ENCODE measurements around the gene PITPNC1. TPM values are rescaled to one million over a fixed set of nuclear protein-coding genes. Genes with fewer than 3 reads are reported as not detected.
"Not testable (repeated sequence)": the region's sequence is repeated elsewhere in the genome, so short reads cannot be mapped to it uniquely, and the experiment has no call there.

Gene PITPNC1
- polyA plus RNA-seq, 1 donor from 2014 or later: 18.8 TPM

DNA sequence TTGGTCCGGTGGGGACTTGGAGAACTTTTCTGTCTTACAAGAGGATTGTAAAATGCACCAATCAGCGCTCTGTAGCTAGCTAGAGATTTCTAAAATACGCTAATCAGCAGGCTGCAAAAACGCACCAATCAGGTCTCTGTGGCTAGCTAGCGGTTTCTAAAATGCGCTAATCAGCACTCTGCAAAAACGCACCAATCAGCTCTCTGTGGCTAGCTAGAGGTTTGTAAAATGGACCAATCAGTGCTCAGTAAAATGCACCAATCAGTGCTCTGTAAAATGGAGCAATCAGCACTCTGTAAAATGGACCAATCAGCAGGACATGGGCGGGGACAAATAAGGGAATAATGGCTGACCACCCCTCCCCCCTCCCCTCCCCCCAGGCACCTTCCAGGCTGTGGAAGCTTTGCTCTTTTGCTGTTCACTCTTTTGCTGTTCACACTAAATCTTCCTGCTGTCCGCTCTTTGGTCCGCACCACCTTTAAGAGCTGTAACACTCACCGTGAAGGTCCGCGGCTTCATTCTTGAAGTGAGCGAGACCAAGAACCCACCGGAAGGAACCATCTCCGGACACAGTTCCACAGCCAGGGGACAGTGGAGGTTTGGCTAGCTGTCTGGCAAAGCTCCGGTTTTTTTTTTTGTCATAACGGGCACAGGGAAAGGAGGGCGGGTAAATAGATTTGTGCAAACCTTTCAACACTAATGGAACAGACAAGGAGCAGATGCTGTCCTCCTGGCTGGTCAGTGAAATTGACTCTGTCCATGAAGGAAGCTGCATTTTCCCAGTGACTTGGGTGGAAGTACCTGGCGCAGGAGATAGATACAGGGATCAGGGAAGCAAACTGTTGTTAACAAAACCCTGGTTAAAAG, 8.3 kb downstream of the PITPNC1 start:
- Histone ChIP-seq H2AFZ (ENCODE audit: low read depth, low read length) (no peak overlapping the region), H3K9ac (ENCODE audit: low read length) (no peak overlapping the region), H3K9me3 (ENCODE audit: low read length) (no peaks in the 10 kb centered on the region), H3K9me2 (ENCODE audit: insufficient read depth, low read length) (no peaks in the 10 kb centered on the region), H3K4me3 (ENCODE audit: low read length) (no peak overlapping the region), H4K20me1 (ENCODE audit: insufficient read depth) (no peaks in the 10 kb centered on the region), H3K4me2 (ENCODE audit: low read length) (no peak overlapping the region), H3K36me3 (ENCODE audit: insufficient read depth, low read length) (no peaks in the 10 kb centered on the region), H3K27ac (ENCODE audit: low read length) (no peak overlapping the region), H3K27me3 (ENCODE audit: insufficient read depth, low read depth, low read length) (no peaks in the 10 kb centered on the region), H3F3A (ENCODE audit: insufficient read depth, low read length, poor library complexity, severe bottlenecking) (no peaks in the 10 kb centered on the region), H3K79me2 (replicated peaks; ENCODE audit: insufficient read depth, low read length) (peaks cover 17% of the 10 kb centered on the region)
- TF ChIP-seq EZH2 (IDR thresholded peaks at IDR 0.05; ENCODE audit: borderline replicate concordance, insufficient read depth, low read length, poor library complexity, severe bottlenecking) (no peak), MXI1 (conservative IDR thresholded peaks at IDR 0.05; ENCODE audit: poor library complexity, severe bottlenecking) (no peak)
- TF ChIP-seq, protein P1, sequence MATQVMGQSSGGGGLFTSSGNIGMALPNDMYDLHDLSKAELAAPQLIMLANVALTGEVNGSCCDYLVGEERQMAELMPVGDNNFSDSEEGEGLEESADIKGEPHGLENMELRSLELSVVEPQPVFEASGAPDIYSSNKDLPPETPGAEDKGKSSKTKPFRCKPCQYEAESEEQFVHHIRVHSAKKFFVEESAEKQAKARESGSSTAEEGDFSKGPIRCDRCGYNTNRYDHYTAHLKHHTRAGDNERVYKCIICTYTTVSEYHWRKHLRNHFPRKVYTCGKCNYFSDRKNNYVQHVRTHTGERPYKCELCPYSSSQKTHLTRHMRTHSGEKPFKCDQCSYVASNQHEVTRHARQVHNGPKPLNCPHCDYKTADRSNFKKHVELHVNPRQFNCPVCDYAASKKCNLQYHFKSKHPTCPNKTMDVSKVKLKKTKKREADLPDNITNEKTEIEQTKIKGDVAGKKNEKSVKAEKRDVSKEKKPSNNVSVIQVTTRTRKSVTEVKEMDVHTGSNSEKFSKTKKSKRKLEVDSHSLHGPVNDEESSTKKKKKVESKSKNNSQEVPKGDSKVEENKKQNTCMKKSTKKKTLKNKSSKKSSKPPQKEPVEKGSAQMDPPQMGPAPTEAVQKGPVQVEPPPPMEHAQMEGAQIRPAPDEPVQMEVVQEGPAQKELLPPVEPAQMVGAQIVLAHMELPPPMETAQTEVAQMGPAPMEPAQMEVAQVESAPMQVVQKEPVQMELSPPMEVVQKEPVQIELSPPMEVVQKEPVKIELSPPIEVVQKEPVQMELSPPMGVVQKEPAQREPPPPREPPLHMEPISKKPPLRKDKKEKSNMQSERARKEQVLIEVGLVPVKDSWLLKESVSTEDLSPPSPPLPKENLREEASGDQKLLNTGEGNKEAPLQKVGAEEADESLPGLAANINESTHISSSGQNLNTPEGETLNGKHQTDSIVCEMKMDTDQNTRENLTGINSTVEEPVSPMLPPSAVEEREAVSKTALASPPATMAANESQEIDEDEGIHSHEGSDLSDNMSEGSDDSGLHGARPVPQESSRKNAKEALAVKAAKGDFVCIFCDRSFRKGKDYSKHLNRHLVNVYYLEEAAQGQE (IDR thresholded peaks at IDR 0.05; ENCODE audit: borderline replicate concordance): no peak

DNA sequence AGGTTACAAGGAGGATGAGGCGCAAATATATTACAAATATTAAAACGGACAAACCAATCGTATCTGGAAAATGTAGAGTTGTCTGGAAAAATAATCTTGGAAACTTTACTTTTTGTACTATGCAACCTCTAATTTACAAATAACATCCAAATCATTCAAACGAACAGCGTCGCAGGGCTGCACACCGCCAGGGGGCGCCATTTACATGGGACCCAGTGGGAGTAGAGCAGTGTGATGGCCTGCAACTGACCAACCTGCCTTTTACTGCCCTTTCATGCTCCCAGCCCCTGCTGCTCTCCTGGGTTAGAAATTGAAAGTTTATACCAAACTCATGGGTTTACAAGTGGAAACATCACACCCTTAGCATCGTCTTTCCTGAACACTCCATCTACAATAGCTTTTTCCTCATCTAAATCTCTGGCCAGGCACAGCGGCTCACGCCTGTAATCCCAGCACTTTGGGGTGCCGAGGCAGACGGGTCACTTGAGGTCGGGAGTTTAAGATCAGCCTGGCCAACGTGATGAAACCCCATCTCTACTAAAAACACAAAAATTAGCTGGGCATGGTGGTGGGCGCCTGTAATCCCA, 10.0 kb downstream of the PITPNC1 start:
- TF ChIP-seq SMC3 (conservative IDR thresholded peaks at IDR 0.05; ENCODE audit: poor library complexity): peak; percentile 61
- TF ChIP-seq, protein P2, sequence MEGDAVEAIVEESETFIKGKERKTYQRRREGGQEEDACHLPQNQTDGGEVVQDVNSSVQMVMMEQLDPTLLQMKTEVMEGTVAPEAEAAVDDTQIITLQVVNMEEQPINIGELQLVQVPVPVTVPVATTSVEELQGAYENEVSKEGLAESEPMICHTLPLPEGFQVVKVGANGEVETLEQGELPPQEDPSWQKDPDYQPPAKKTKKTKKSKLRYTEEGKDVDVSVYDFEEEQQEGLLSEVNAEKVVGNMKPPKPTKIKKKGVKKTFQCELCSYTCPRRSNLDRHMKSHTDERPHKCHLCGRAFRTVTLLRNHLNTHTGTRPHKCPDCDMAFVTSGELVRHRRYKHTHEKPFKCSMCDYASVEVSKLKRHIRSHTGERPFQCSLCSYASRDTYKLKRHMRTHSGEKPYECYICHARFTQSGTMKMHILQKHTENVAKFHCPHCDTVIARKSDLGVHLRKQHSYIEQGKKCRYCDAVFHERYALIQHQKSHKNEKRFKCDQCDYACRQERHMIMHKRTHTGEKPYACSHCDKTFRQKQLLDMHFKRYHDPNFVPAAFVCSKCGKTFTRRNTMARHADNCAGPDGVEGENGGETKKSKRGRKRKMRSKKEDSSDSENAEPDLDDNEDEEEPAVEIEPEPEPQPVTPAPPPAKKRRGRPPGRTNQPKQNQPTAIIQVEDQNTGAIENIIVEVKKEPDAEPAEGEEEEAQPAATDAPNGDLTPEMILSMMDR (IDR thresholded peaks at IDR 0.05; ENCODE audit: poor library complexity, severe bottlenecking): peak; percentile 56
- TF ChIP-seq, protein P1 (IDR thresholded peaks at IDR 0.05; ENCODE audit: borderline replicate concordance): no peak
- TF ChIP-seq RAD21 (conservative IDR thresholded peaks at IDR 0.05): peak; percentile 52
- Histone ChIP-seq H3K9me2 (ENCODE audit: insufficient read depth, low read length) (no peaks in the 10 kb centered on the region), H3K27ac (ENCODE audit: low read length) (no peak overlapping the region), H3K9me3 (ENCODE audit: low read length) (no peaks in the 10 kb centered on the region), H3K4me3 (ENCODE audit: low read length) (no peak overlapping the region), H3F3A (ENCODE audit: insufficient read depth, low read length, poor library complexity, severe bottlenecking) (no peaks in the 10 kb centered on the region), H3K4me2 (ENCODE audit: low read length) (no peak overlapping the region), H3K27me3 (ENCODE audit: insufficient read depth, low read depth, low read length) (no peaks in the 10 kb centered on the region), H2AFZ (ENCODE audit: low read depth, low read length) (no peak overlapping the region), H3K79me2 (replicated peaks; ENCODE audit: insufficient read depth, low read length) (peaks cover 13% of the 10 kb centered on the region), H4K20me1 (ENCODE audit: insufficient read depth) (no peaks in the 10 kb centered on the region), H3K9ac (ENCODE audit: low read length) (no peak overlapping the region), H3K36me3 (ENCODE audit: insufficient read depth, low read length) (no peaks in the 10 kb centered on the region)

DNA sequence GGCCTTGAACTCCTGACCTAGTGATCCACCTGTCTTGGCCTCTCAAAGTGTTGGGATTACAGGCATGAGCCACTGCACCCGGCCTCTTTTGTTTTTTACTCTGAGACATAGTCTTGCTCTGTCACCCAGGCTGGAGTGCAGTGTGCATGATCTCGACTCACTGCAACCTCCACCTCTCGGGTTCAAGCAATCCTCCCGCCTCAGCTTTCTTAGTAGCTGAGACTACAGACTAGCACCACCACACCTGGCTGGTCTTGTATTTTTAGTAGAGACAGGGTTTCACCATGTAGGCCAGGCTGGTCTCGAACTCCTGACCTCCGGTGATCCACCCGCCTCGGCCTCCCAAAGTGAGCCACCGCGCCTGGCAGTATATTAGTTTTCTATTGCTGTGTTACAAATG, 11.5 kb downstream of the PITPNC1 start:
- not testable (repeated sequence) for H3K4me3 ChIP-seq (ENCODE audit: low read length); H3K9me3 ChIP-seq (ENCODE audit: low read length); H3K9ac ChIP-seq (ENCODE audit: low read length); H3K4me2 ChIP-seq (ENCODE audit: low read length); H3K36me3 ChIP-seq (ENCODE audit: insufficient read depth, low read length); H3K9me2 ChIP-seq (ENCODE audit: insufficient read depth, low read length); H4K20me1 ChIP-seq (ENCODE audit: insufficient read depth); H3K27me3 ChIP-seq (ENCODE audit: insufficient read depth, low read depth, low read length); H3K27ac ChIP-seq (ENCODE audit: low read length); H3K79me2 ChIP-seq (replicated peaks; ENCODE audit: insufficient read depth, low read length); H2AFZ ChIP-seq (ENCODE audit: low read depth, low read length); H3F3A ChIP-seq (ENCODE audit: insufficient read depth, low read length, poor library complexity, severe bottlenecking)

All from neural cell (in vitro differentiated cells).